T-helper 1 cell treated with Interleukin-12 subunit alpha and Interleukin-12 subunit beta and Interleukin-4 antibody, amounts not matched to agents 30 μg/mL and 1 μg/mL, for 36 hours (primary cell): ENCODE measurements around the gene MAMDC2.
A peak's percentile ranks its signal among the peaks of the same experiment; 100 is the strongest.

Source experiments
- H3K27ac Mint-ChIP-seq: one replicate; pipeline ENCODE4 v1.8.0; 2021; ENCODE audit warnings: mild to moderate bottlenecking, mixed read lengths
- H3K27me3 Mint-ChIP-seq: one replicate; pipeline ENCODE4 v1.8.0; 2021; ENCODE audit warnings: low read depth, mixed read lengths
- H3K36me3 Mint-ChIP-seq: one replicate; pipeline ENCODE4 v1.8.0; 2021; ENCODE audit warnings: low read depth, mixed read lengths
- H3K4me1 Mint-ChIP-seq: one replicate; pipeline ENCODE4 v1.8.0; 2021; ENCODE audit warnings: low read depth, mixed read lengths
- H3K4me3 Mint-ChIP-seq: one replicate; pipeline ENCODE4 v1.8.0; 2021; ENCODE audit warnings: mild to moderate bottlenecking, moderate library complexity, mixed read lengths
- H3K9me3 Mint-ChIP-seq: one replicate; pipeline ENCODE4 v1.8.0; 2021; ENCODE audit warnings: mixed read lengths

The MAMDC2 gene

DNA sequence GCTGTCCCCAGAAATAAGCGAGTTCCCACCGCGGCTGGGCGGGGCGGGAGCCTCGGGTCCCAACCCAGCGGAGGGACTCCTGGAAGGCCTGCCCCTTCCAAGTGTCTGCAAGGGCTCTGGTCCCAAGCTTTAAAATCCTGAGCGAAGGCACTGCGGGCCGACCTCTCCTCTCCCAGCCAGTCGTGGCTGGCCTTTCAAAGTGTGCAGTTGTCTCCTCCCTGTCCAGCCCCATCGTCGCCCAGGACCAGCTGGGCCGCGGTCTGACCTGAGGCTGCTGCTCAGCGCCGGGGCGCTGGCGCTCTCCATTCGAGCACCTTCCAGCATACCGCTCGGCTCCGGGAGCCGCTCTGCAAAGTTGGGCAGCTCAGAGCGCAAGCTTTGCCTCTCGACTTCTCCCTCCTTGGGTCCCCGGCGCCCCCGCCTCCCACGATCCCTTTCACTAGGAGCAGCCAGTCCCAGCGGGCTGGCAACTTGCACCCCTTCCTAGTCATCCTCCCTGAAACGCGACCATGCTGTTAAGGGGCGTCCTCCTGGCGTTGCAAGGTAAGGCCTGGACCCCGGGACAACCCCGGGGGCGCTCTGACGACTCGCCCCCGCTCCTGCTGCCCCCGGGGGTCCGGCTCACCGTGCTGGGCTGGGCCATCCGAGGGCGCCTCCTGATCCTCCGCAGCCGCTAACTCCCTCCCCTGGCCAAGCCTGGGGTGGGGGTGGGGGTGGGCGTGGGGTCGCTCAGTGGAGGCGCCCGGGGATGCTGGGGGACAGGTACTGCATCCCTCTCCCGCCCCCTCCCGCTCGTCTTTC lies at the start of gene MAMDC2:
Gene MAMDC2 (plus strand): TSS at position 160 of the 801 bp plus-strand sequence. CDS start 350 bp downstream, at position 510.
- Mint-ChIP-seq H3K27me3 (peaks cover 57% of the 10 kb centered on the region), H3K27ac (no peak within 1 kb of the TSS), H3K9me3 (no peaks in the 10 kb centered on the region), H3K36me3 (no peaks in the 10 kb centered on the region), H3K4me3 (peak within 1 kb of the TSS; percentile 17), H3K4me1 (peaks cover 6% of the 10 kb centered on the region)

DNA sequence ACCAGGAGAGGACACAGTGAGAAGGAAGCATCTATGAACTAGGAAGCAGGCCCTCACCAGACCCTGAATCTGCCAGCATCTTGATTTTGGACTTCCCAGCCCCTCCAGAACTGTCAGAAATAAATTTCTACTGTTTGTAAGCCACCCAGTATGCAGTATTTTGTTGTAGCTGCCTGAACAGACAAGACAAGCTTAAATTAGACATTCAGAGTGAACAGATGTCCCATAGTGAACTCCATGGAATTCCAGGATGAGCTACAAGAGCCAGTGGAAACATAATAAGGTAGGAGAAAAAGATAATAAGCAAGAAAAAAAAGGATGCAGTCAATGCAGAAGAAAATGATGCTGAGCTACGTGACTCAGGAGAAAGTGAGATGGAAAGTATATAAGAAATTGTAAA lies 47.8 kb upstream of the MAMDC2 start:
- H3K9me3 Mint-ChIP-seq, result no peaks in the 10 kb centered on the region
- no peaks in the 10 kb centered on the region for H3K4me1 Mint-ChIP-seq
- H3K27ac Mint-ChIP-seq, result no peak overlapping the region
- no peaks in the 10 kb centered on the region for H3K27me3 Mint-ChIP-seq
- H3K36me3 Mint-ChIP-seq, result no peaks in the 10 kb centered on the region
- no peak overlapping the region for H3K4me3 Mint-ChIP-seq

GRCh38 chr9:69996967-69997366 lies 46.7 kb upstream of the MAMDC2 start:
- H3K27ac Mint-ChIP-seq, result no peak overlapping the region
- no peaks in the 10 kb centered on the region for H3K36me3 Mint-ChIP-seq
- no peaks in the 10 kb centered on the region for H3K9me3 Mint-ChIP-seq
- H3K4me1 Mint-ChIP-seq, result no peaks in the 10 kb centered on the region
- no peaks in the 10 kb centered on the region for H3K27me3 Mint-ChIP-seq
- H3K4me3 Mint-ChIP-seq, result no peak overlapping the region

GRCh38 chr9:69997524-69997923 lies 46.1 kb upstream of the MAMDC2 start:
- H3K4me1 Mint-ChIP-seq, result no peaks in the 10 kb centered on the region
- H3K27me3 Mint-ChIP-seq, result no peaks in the 10 kb centered on the region
- H3K9me3 Mint-ChIP-seq, result no peaks in the 10 kb centered on the region
- no peaks in the 10 kb centered on the region for H3K36me3 Mint-ChIP-seq
- H3K4me3 Mint-ChIP-seq, result no peak overlapping the region
- no peak overlapping the region for H3K27ac Mint-ChIP-seq

DNA sequence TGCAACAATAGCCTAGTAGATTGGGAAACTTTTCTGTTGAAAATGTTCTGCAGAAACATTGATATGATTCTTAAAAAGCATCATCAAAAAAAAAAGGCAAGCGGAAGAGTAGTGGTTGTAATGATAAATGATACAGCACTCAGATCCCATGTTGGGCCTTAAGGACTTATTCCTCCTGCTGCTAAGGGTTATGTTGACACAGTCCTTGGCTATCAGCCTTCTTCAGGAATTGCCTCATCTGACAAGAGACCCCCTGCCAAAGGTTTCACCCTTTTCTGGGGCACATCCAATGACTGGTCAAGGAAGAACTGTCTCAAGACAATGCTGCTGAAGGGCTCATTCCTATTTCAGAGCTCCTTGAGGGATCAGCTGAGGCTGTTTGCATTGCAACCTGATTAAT lies 44.3 kb upstream of the MAMDC2 start:
- no peak overlapping the region for H3K27ac Mint-ChIP-seq
- H3K27me3 Mint-ChIP-seq, result no peaks in the 10 kb centered on the region

DNA sequence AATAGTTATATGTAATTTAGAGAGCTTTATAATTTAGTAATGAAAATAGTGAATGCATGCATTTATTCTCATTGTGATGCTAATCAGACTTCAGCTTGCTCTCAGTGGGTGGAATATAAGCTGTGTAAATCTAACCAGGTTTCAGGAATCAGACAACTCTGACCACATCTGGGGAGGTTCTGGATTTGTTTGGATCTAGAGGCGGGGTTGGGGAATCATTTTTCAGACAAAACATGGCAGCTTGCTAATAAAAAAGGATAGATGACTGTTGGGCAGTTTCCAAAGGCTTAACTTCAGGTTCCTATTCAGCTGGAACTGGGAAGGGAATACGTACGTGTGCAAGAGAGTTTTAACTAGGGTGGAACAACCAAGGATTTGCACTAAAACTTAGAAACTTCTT lies 43.2 kb upstream of the MAMDC2 start:
- no peak overlapping the region for H3K27ac Mint-ChIP-seq
- no peak overlapping the region for H3K4me3 Mint-ChIP-seq
- no peaks in the 10 kb centered on the region for H3K4me1 Mint-ChIP-seq
- no peaks in the 10 kb centered on the region for H3K36me3 Mint-ChIP-seq
- no peaks in the 10 kb centered on the region for H3K9me3 Mint-ChIP-seq
- H3K27me3 Mint-ChIP-seq, result peaks cover under 1% of the 10 kb centered on the region

More for the DNA sequence above, 44.3 kb upstream of the MAMDC2 start:
- Mint-ChIP-seq H3K36me3 (no peaks in the 10 kb centered on the region), H3K4me3 (no peak overlapping the region), H3K4me1 (no peaks in the 10 kb centered on the region), H3K9me3 (no peaks in the 10 kb centered on the region)

GRCh38 chr9:70003901-70004714 lies 39.5 kb upstream of the MAMDC2 start:
- Mint-ChIP-seq H3K36me3 (no peaks in the 10 kb centered on the region), H3K27ac (no peak overlapping the region), H3K4me3 (no peak overlapping the region), H3K4me1 (no peaks in the 10 kb centered on the region), H3K27me3 (peaks cover 4% of the 10 kb centered on the region), H3K9me3 (no peaks in the 10 kb centered on the region)

DNA sequence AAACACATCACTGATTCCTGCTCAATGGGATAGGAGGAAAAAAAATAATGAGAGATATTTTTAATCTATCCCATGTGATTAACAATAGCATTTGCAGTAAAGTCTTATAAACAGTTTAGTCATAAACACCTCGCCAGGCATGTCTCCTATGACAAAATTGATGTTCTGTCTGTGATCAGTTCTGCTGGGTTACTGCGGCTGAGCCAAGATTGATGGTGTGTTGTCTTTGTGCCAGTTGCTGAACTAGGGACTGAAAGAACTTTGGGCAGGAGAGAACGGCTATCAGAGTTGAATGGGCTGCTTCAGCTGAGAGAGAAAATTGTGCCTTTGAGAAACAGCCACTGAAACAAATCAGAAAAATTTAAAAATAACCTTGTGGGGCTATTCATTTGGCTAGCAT lies 37.3 kb upstream of the MAMDC2 start:
- Mint-ChIP-seq H3K27me3 (peaks cover 4% of the 10 kb centered on the region), H3K4me3 (no peak overlapping the region), H3K36me3 (no peaks in the 10 kb centered on the region), H3K4me1 (no peaks in the 10 kb centered on the region), H3K9me3 (no peaks in the 10 kb centered on the region), H3K27ac (no peak overlapping the region)

- H3K4me1 Mint-ChIP-seq, result no peaks in the 10 kb centered on the region
- no peaks in the 10 kb centered on the region for H3K36me3 Mint-ChIP-seq
These were observed 35.8 kb upstream of the MAMDC2 start for GRCh38 chr9:70007831-70008230.

DNA sequence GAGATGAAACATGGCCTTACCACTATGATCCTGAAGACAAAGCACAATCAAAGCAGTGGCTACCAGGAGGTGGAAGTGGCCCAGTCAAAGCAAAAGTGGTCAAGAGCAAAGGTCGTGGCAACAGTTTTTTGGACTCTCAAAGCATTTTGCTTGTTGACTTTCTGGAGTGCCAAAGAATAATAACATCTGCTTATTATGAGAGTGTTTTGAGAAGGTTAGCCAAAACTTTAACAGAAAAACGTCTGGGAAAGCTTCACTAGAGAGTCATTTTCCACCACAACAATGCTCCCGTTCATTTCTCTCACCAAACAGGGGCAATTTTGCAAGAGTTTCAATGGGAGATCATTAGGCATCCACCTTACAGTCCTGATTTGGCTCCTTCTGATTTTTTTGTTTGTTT lies 33.6 kb upstream of the MAMDC2 start:
- no peaks in the 10 kb centered on the region for H3K4me1 Mint-ChIP-seq
- H3K36me3 Mint-ChIP-seq, result no peaks in the 10 kb centered on the region
- peaks cover 4% of the 10 kb centered on the region for H3K27me3 Mint-ChIP-seq
- H3K27ac Mint-ChIP-seq, result no peak overlapping the region
- no peaks in the 10 kb centered on the region for H3K9me3 Mint-ChIP-seq
- no peak overlapping the region for H3K4me3 Mint-ChIP-seq

More at GRCh38 chr9:70007831-70008230, 35.8 kb upstream of the MAMDC2 start:
- Mint-ChIP-seq H3K4me3 (no peak overlapping the region), H3K27ac (no peak overlapping the region), H3K27me3 (peaks cover 4% of the 10 kb centered on the region), H3K9me3 (no peaks in the 10 kb centered on the region)

GRCh38 chr9:70011366-70011765 lies 32.3 kb upstream of the MAMDC2 start:
- no peak overlapping the region for H3K27ac Mint-ChIP-seq
- H3K4me1 Mint-ChIP-seq, result no peaks in the 10 kb centered on the region
- no peaks in the 10 kb centered on the region for H3K36me3 Mint-ChIP-seq
- no peaks in the 10 kb centered on the region for H3K27me3 Mint-ChIP-seq
- no peaks in the 10 kb centered on the region for H3K9me3 Mint-ChIP-seq
- H3K4me3 Mint-ChIP-seq, result no peak overlapping the region

DNA sequence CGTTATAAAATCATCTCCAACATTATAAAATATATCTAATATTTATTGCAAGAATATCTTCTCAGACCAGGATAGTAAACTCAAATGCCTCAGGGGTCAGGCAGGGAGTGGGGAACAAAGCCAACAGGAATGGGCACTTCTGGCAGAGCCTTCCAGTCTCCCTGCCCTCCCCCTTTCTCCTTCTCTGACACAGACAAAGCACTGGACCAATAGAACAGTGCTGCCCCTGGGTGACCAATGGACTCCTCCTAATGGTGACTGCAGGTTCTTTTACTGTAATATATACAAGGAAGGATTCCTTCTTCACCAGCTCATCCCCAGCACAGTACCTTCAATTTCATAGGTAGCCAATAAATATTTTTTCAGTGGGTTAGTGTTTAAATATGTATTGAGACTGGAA lies 31.1 kb upstream of the MAMDC2 start:
- Mint-ChIP-seq H3K27me3 (no peaks in the 10 kb centered on the region), H3K27ac (no peak overlapping the region), H3K4me1 (no peaks in the 10 kb centered on the region), H3K9me3 (no peaks in the 10 kb centered on the region), H3K36me3 (no peaks in the 10 kb centered on the region), H3K4me3 (no peak overlapping the region)

DNA sequence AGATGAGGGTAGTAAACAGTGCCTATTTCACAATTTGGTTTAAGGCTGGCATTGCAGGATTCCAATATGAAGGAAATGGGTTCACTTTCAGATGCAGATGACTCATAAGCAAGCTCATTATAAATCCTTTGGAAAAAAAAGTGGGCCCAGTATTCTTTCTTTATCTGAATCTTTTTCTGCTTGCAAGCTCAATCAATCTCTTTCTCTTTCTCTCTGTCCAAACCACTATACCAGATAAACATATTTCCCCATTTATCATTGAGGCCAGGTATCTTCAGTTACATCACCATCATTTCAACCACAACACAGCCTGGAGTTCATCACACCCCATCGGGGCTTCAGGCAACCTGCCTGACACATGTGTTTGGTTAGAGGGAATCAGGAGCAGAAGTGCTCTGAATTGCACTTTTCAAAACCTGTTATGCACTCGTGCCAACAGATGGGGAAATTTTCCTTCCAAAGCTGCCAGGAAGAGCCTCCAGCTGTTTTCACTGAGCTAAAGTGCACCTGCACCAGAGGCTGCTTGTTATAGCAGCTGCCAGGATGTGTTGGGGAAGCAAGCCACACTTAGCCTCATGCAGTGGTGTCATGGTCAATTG lies 30.0 kb upstream of the MAMDC2 start:
- H3K27ac Mint-ChIP-seq, result no peak overlapping the region
- H3K36me3 Mint-ChIP-seq, result no peaks in the 10 kb centered on the region
- no peaks in the 10 kb centered on the region for H3K4me1 Mint-ChIP-seq

DNA sequence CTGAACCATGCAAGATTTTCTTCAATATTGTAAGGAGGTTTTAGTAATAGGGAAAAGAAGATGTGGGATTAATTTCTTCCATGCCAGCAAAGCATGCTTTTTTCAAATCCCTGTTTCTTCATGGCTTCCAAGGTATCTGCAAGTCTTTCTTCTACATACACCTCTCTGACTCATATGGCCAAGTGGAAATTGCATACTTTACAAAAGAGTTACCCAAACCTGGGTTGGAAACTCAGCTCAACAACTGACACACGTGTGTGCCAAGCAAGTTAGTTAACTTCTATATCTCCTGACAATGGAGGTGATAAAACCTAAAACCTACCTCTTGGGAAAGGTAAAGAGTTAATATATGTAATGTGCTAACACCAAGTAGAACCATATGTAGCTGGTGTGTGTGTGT lies 28.5 kb upstream of the MAMDC2 start:
- Mint-ChIP-seq H3K27ac (no peak overlapping the region), H3K4me1 (no peaks in the 10 kb centered on the region), H3K27me3 (no peaks in the 10 kb centered on the region), H3K36me3 (no peaks in the 10 kb centered on the region), H3K9me3 (no peaks in the 10 kb centered on the region), H3K4me3 (no peak overlapping the region)

More for the DNA sequence above, 30.0 kb upstream of the MAMDC2 start:
- Mint-ChIP-seq H3K9me3 (no peaks in the 10 kb centered on the region), H3K27me3 (no peaks in the 10 kb centered on the region), H3K4me3 (no peak overlapping the region)

GRCh38 chr9:70020217-70020616 lies 23.4 kb upstream of the MAMDC2 start:
- Mint-ChIP-seq H3K4me3 (no peak overlapping the region), H3K4me1 (no peaks in the 10 kb centered on the region), H3K27me3 (no peaks in the 10 kb centered on the region), H3K36me3 (no peaks in the 10 kb centered on the region), H3K27ac (no peak overlapping the region), H3K9me3 (no peaks in the 10 kb centered on the region)
